AG09309 (cell line): ENCODE results near the gene TMEM135.
"Not testable (repeated sequence)": the region's sequence is repeated elsewhere in the genome, so short reads cannot be mapped to it uniquely, and the experiment has no call there.

Experiments used
- DNase-seq: peaks from one replicate; pipeline ENCODE4 v3.0.0-alpha.2; 2010; ENCODE audit warnings: low read depth
- H3K4me3 ChIP-seq: 2 replicates; pipeline ENCODE4 v1.5.1; 2011; ENCODE audit warnings: mild to moderate bottlenecking, low read depth, low read length, moderate library complexity; ENCODE audit not compliant: control insufficient read depth
- TF ChIP-seq, protein P1 (sequence below): IDR thresholded peaks from 2 replicates; pipeline ENCODE4 v1.5.1; 2011; ENCODE audit warnings: mild to moderate bottlenecking, low read depth, low read length, inconsistent platforms; ENCODE audit not compliant: insufficient read depth, control insufficient read depth; ENCODE audit errors: missing control alignments

The TMEM135 gene

DNA sequence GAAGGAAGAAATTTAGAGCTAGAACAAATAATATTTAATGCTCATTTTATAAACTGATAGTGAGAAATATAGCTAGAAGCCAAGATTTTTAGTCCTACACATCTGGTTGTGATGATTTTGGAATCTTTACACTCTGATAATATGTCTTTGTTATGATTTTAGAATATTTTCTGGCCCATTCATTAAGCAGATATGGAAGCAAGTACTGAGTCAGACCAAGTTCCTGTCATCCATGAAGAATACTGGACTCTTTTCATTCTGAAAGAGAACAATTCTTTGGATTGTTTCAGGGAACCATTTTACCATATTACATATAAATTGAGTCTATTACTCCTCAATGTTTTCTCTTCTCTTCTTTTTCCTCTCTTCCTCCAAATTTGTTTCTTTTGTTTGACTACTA is 227.4 kb downstream of the TMEM135 start:
- no peak for DNase-seq
- TF ChIP-seq, protein P1, sequence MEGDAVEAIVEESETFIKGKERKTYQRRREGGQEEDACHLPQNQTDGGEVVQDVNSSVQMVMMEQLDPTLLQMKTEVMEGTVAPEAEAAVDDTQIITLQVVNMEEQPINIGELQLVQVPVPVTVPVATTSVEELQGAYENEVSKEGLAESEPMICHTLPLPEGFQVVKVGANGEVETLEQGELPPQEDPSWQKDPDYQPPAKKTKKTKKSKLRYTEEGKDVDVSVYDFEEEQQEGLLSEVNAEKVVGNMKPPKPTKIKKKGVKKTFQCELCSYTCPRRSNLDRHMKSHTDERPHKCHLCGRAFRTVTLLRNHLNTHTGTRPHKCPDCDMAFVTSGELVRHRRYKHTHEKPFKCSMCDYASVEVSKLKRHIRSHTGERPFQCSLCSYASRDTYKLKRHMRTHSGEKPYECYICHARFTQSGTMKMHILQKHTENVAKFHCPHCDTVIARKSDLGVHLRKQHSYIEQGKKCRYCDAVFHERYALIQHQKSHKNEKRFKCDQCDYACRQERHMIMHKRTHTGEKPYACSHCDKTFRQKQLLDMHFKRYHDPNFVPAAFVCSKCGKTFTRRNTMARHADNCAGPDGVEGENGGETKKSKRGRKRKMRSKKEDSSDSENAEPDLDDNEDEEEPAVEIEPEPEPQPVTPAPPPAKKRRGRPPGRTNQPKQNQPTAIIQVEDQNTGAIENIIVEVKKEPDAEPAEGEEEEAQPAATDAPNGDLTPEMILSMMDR = no peak
- H3K4me3 ChIP-seq = no peak overlapping the region

- no peak overlapping the region for H3K4me3 ChIP-seq
- no peak for DNase-seq
- TF ChIP-seq, protein P1 = no peak
Observed at GRCh38 chr11:87265979-87266378, 228.2 kb downstream of the TMEM135 start.

- DNase-seq = no peak
- no peak overlapping the region for H3K4me3 ChIP-seq
- TF ChIP-seq, protein P1 = no peak
Observed at GRCh38 chr11:87266751-87267150, 229.0 kb downstream of the TMEM135 start.

DNA sequence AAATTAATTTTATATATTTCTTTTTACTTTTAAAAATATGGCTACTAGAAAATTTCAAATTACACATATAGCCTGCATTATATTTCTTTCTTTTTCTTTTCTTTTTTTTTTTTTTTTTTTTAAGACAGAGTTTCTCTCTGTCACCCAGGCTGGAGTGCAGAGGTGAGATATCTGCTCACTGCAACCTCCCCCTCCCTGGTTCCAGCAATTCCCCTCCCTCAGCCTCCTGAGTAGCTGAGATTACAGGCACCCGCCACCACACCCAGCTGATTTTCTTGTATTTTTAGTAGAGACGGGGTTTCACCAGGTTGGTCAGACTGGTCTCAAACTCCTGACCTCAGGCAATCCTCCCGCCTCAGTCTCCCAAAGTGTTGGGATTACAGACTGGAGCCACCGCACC is 234.2 kb downstream of the TMEM135 start:
- DNase-seq, H3K4me3 ChIP-seq: not testable (repeated sequence)

- TF ChIP-seq, protein P1 = no peak
- H3K4me3 ChIP-seq = no peak overlapping the region
- DNase-seq = no peak
Observed at GRCh38 chr11:87275176-87275575, 237.4 kb downstream of the TMEM135 start.

- no peak for DNase-seq
- H3K4me3 ChIP-seq = no peak overlapping the region
- TF ChIP-seq, protein P1 = no peak
Observed at GRCh38 chr11:87280143-87280542, 242.4 kb downstream of the TMEM135 start.

GRCh38 chr11:87281496-87281895 is 243.8 kb downstream of the TMEM135 start:
- peak; percentile 43 for DNase-seq
- no peak overlapping the region for H3K4me3 ChIP-seq
- TF ChIP-seq, protein P1 = peak; percentile 39
